HUES64 (cell line): ENCODE results near the gene TACSTD2.
"Not testable (repeated sequence)": the region's sequence is repeated elsewhere in the genome, so short reads cannot be mapped to it uniquely, and the experiment has no call there.

Experiments used
- H3K27ac ChIP-seq: 2 replicates; pipeline ENCODE4 v1.7.0; 2013; ENCODE audit warnings: low read depth, low read length, inconsistent platforms
- H3K27me3 ChIP-seq: 2 replicates; pipeline ENCODE4 v1.6.1; 2013; ENCODE audit warnings: mild to moderate bottlenecking, low read length; ENCODE audit not compliant: insufficient read depth
- H3K36me3 ChIP-seq: 2 replicates; pipeline ENCODE4 v1.6.1; 2013; ENCODE audit warnings: mild to moderate bottlenecking, low read length; ENCODE audit not compliant: insufficient read depth
- H3K4me1 ChIP-seq: 2 replicates; pipeline ENCODE4 v1.6.1; 2013; ENCODE audit warnings: mild to moderate bottlenecking, low read length, moderate library complexity; ENCODE audit not compliant: insufficient read depth
- H3K4me3 ChIP-seq: 2 replicates; pipeline ENCODE4 v1.5.1; 2013; ENCODE audit warnings: mild to moderate bottlenecking, low read length, moderate library complexity
- H3K9ac ChIP-seq: 2 replicates; pipeline ENCODE4 v1.6.1; 2013; ENCODE audit warnings: mild to moderate bottlenecking, low read depth, low read length
- H3K9me3 ChIP-seq: 2 replicates; pipeline ENCODE4 v1.6.1; 2013; ENCODE audit warnings: low read depth, low read length; ENCODE audit not compliant: insufficient read depth
- WGBS: fragments of 150-250, 120-280 bp; methylation state at CpG from one replicate; pipeline ENCODE4 v1.1.7; 2013; ENCODE audit warnings: missing lambda C conversion rate; 5-methylcytosine and 5-hydroxymethylcytosine counted together

Gene TACSTD2

DNA sequence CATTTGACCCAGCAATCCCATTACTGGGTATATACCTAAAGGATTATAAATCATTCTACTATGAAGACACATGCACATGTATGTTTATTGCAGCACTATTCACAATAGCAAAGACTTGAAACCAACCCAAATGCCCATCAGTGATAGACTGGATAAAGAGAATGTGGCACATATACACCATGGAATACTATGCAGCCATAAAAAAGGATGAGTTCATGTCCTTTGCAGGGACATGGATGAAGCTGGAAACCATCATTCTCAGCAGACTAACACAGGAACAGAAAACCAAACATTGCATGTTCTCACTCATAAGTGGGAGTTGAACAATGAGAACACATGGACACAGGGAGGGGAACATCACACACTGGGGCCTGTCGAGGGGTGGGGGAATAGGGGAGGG is 13.3 kb downstream of the TACSTD2 start:
- 83% methylated on average over 1 of the region's 1 CpG for WGBS

GRCh38 chr1:58561633-58562032 is 15.4 kb downstream of the TACSTD2 start:
- Histone ChIP-seq H3K4me1 (0 out of 2 replicates have a peak, but pooled peaks cover 12% of the 10 kb centered on the region), H3K9ac (no peak overlapping the region), H3K9me3 (0 out of 2 replicates have a peak, but pooled peaks cover 3% of the 10 kb centered on the region), H3K36me3 (no peaks in the 10 kb centered on the region), H3K27me3 (no peaks in the 10 kb centered on the region), H3K4me3 (no peak overlapping the region), H3K27ac (no peak overlapping the region)
- 84% methylated on average over 6 of the region's 6 CpGs for whole genome bisulfite sequencing

More for the DNA sequence above, 13.3 kb downstream of the TACSTD2 start:
- not testable (repeated sequence) for H3K27me3 ChIP-seq, H3K4me3 ChIP-seq, H3K36me3 ChIP-seq, H3K9ac ChIP-seq, H3K9me3 ChIP-seq, H3K27ac ChIP-seq
- peaks cover 21% of the 10 kb centered on the region; the same call in 1 of the 2 replicates for H3K4me1 ChIP-seq

GRCh38 chr1:58555393-58555792 is 21.7 kb downstream of the TACSTD2 start:
- Histone ChIP-seq H3K27ac (no peak overlapping the region), H3K27me3 (no peaks in the 10 kb centered on the region), H3K4me3 (no peak overlapping the region), H3K9ac (no peak overlapping the region), H3K9me3 (0 out of 2 replicates have a peak, but pooled peaks cover 3% of the 10 kb centered on the region), H3K4me1 (no peaks in the 10 kb centered on the region), H3K36me3 (no peaks in the 10 kb centered on the region)
- 100% methylated on average over 1 of the region's 1 CpG for WGBS

- no peak overlapping the region for H3K9ac ChIP-seq
- no peak overlapping the region for H3K27ac ChIP-seq
- H3K9me3 ChIP-seq, result no peaks in the 10 kb centered on the region
- no peaks in the 10 kb centered on the region for H3K36me3 ChIP-seq
- no peak overlapping the region for H3K4me3 ChIP-seq
- WGBS, result 92% methylated on average over 8 of the region's 9 CpGs
- no peaks in the 10 kb centered on the region for H3K27me3 ChIP-seq
- H3K4me1 ChIP-seq, result no peaks in the 10 kb centered on the region
Observed at GRCh38 chr1:58551186-58552140, 25.6 kb downstream of the TACSTD2 start.

GRCh38 chr1:58549291-58549690 is 27.8 kb downstream of the TACSTD2 start:
- H3K9ac ChIP-seq, H3K4me1 ChIP-seq, H3K27ac ChIP-seq, H3K36me3 ChIP-seq, H3K27me3 ChIP-seq, H3K4me3 ChIP-seq, H3K9me3 ChIP-seq: not testable (repeated sequence)
- 87% methylated on average over 6 of the region's 6 CpGs for WGBS

GRCh38 chr1:58548371-58548770 is 28.7 kb downstream of the TACSTD2 start:
- Histone ChIP-seq H3K9ac (no peak overlapping the region), H3K27ac (no peak overlapping the region)

DNA sequence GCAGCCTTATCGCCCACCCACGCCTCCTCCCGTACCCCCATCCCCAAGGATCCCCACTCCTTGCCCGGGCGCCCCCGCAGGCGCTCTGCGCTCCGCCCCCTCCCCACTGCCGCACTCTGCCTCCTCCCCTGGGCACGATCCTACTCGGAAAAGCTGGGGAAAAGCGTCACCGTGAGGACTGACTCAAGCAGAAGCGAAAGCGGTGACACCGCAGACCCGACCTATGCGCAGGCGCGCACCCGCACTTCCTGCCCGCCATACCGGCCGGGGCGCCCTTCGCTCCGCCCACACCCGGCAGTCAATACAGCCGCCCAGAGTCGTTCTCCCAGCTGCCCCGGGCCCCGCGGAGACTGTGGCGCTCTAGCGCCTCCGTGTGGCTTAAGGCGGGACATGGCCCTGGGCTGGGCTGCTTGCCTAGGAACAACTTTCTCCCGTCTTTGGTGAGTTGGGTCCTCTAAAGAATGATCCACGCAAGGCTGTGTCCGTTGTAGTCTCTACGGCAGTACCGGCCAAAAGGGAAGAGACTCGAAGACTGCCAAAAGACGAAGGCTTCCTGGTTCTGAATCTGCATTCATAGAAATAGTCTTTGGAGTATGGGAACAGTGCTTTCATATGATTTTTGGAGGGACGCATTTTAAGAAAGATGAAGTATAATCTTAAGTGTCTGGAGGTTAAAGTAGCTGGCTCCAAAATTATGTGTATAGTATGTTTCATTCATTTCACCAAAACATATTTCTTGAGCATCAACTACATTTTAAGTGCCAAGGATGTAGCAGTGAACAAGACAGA is 30.3 kb downstream of the TACSTD2 start, which contains the start of gene OMA1:
Gene OMA1, minus strand, starts transcription at position 207 of the 789 bp plus-strand sequence. CDS start 7,432 bp downstream, outside the sequence.
- WGBS, result 3% methylated on average over 46 of the region's 46 CpGs
- H3K9me3 ChIP-seq, result no peaks in the 10 kb centered on the region
- no peaks in the 10 kb centered on the region for H3K36me3 ChIP-seq
- H3K4me1 ChIP-seq, result peaks cover 9% of the 10 kb centered on the region
- peak within 1 kb of the TSS; percentile 74 for H3K4me3 ChIP-seq
- H3K9ac ChIP-seq, result peak within 1 kb of the TSS; percentile 72
- no peaks in the 10 kb centered on the region for H3K27me3 ChIP-seq
- peak within 1 kb of the TSS; percentile 43 for H3K27ac ChIP-seq

More at GRCh38 chr1:58548371-58548770, 28.7 kb downstream of the TACSTD2 start:
- Histone ChIP-seq H3K9me3 (no peaks in the 10 kb centered on the region), H3K36me3 (no peaks in the 10 kb centered on the region), H3K4me1 (peaks cover 9% of the 10 kb centered on the region), H3K27me3 (no peaks in the 10 kb centered on the region), H3K4me3 (no peak overlapping the region)
- WGBS, result 83% methylated on average over 1 of the region's 2 CpGs

- Histone ChIP-seq H3K36me3 (no peaks in the 10 kb centered on the region), H3K4me3 (peak overlapping the region; percentile 74), H3K27me3 (no peaks in the 10 kb centered on the region), H3K9me3 (no peaks in the 10 kb centered on the region), H3K9ac (peak overlapping the region; percentile 72), H3K4me1 (peaks cover 9% of the 10 kb centered on the region), H3K27ac (peak overlapping the region; percentile 43)
- 4% methylated on average over 38 of the region's 43 CpGs for WGBS
Observed at GRCh38 chr1:58545591-58546519, 31.2 kb downstream of the TACSTD2 start.

- Histone ChIP-seq H3K27ac (no peak overlapping the region), H3K9me3 (no peaks in the 10 kb centered on the region), H3K4me1 (peaks cover 9% of the 10 kb centered on the region), H3K36me3 (no peaks in the 10 kb centered on the region), H3K27me3 (no peaks in the 10 kb centered on the region), H3K4me3 (no peak overlapping the region), H3K9ac (no peak overlapping the region)
- 82% methylated on average over 1 of the region's 1 CpG for WGBS
Observed at GRCh38 chr1:58543260-58543659, 33.8 kb downstream of the TACSTD2 start.

- no peaks in the 10 kb centered on the region for H3K36me3 ChIP-seq
- H3K27me3 ChIP-seq, result no peaks in the 10 kb centered on the region
- H3K9ac ChIP-seq, result no peak overlapping the region
- H3K9me3 ChIP-seq, result no peaks in the 10 kb centered on the region
- no peak overlapping the region for H3K27ac ChIP-seq
- H3K4me1 ChIP-seq, result no peaks in the 10 kb centered on the region
- 89% methylated on average over 2 of the region's 2 CpGs for WGBS
- no peak overlapping the region for H3K4me3 ChIP-seq
Observed at GRCh38 chr1:58539553-58539952, 37.5 kb downstream of the TACSTD2 start.
